GM19324 (cell line): ENCODE measurements around the gene GTF2IRD1.
"Not testable (repeated sequence)": the region's sequence is repeated elsewhere in the genome, so short reads cannot be mapped to it uniquely, and the experiment has no call there.

Source experiments
- ATAC-seq: cut with Tn5 transposase; IDR thresholded peaks from one replicate; pipeline ENCODE4 v1.9.1; 2021; ENCODE audit warnings: mild to moderate bottlenecking, moderate library complexity; ENCODE audit not compliant: unreplicated experiment, low FRiP score

GTF2IRD1 gene, protein sequence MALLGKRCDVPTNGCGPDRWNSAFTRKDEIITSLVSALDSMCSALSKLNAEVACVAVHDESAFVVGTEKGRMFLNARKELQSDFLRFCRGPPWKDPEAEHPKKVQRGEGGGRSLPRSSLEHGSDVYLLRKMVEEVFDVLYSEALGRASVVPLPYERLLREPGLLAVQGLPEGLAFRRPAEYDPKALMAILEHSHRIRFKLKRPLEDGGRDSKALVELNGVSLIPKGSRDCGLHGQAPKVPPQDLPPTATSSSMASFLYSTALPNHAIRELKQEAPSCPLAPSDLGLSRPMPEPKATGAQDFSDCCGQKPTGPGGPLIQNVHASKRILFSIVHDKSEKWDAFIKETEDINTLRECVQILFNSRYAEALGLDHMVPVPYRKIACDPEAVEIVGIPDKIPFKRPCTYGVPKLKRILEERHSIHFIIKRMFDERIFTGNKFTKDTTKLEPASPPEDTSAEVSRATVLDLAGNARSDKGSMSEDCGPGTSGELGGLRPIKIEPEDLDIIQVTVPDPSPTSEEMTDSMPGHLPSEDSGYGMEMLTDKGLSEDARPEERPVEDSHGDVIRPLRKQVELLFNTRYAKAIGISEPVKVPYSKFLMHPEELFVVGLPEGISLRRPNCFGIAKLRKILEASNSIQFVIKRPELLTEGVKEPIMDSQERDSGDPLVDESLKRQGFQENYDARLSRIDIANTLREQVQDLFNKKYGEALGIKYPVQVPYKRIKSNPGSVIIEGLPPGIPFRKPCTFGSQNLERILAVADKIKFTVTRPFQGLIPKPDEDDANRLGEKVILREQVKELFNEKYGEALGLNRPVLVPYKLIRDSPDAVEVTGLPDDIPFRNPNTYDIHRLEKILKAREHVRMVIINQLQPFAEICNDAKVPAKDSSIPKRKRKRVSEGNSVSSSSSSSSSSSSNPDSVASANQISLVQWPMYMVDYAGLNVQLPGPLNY

DNA sequence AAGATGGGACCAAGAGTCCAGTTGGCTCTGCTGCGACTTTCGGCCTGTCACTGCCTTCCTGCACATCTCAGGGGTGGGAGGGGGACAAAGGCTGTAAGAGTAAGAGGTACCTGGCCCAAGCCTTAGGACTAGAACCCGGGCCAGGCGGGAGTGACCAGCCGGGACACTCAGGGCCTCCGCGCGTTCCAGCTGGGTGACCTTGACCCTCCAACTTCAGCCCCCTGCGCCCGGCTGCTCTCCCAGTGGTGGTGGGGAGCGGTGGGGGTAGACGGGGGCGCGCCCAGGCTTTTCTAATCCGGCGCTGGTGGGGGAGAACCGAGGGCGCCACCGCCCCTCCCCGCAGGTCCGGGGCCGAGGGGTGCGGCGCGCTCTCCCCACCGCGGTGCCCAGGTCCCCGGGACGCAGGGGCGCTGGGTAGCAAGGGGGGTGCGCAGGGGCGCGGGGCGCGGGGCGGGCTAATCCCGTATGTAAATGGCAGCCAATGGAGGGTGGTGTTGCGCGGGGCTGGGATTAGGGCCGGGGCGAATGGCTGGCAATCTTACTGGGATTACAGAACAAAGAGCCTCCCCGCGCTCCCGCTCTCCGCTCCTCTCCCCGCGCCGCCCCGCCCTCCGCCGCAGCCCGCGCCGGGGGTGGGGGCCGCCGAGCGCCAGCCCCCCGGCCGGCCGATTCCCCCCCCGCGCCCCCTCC, at the start of gene GTF2IRD1:
Gene GTF2IRD1 (plus strand): TSS at position 585 of the 690 bp plus-strand sequence. CDS start 54,175 bp downstream, outside the sequence.
- ATAC-seq: no peak

GRCh38 chr7:74404388-74404700, 49.4 kb upstream of the GTF2IRD1 start:
- ATAC-seq: no peak

- no peak for ATAC-seq
Observed at GRCh38 chr7:74404741-74405140, 49.0 kb upstream of the GTF2IRD1 start.

DNA sequence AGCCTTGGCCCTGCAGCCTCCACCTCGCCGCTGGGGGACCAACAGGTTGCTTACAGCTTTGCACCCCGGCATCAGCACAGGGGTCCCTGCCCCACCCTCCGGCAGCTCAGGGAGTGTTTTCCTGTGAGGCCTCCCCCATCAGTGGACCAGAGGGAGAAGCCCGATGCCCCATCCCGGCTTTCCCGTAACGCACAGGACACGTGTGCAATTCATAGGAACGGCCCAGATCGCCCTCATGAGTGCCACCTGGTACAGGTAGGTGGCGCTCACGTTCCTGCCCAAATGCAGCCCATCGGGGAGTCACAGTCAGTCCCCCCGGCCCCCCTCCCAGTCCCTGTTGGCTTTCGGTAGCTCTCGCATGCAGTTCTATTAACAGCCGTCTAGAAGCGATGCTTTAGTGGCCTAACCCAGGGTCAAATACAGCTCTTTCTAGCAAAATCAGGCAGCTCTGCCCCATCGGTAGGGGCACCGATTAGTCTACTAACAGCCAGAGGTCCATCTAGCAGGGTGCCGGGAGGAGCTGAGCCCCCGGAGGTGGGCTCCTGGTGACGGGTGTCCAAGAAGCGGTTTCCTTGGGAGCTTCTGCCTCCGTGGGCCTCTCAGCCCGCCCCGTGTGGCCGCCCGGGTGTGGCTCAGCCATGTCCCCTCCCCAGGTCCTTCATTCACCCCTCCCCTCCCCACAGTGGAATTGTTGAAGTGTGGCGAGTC, 48.4 kb upstream of the GTF2IRD1 start:
- ATAC-seq: no peak

GRCh38 chr7:74405899-74406512, 47.7 kb upstream of the GTF2IRD1 start:
- no peak for ATAC-seq

- no peak for ATAC-seq
Observed at GRCh38 chr7:74407958-74408357, 45.7 kb upstream of the GTF2IRD1 start.

- no peak for ATAC-seq
Observed at GRCh38 chr7:74409571-74409970, 44.1 kb upstream of the GTF2IRD1 start.

DNA sequence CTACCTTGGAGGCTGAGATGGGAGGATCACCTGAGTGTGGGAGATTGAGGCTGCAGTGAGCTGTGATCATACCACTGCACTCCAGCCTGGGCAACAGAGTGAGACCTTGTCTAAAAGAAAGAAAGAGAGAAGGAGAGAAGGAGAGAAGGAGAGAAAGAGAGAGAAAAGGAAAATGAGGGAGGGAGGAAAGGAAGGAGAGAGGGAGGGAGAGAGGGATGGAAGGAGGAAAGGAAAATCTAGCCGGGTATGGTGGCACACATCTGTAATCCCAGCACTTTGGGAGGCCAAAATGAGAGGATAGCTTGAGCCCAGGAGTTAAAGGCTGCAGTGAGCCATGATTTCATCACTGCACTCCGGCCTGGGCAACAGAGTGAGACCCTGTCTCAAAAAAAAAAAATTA, 42.9 kb upstream of the GTF2IRD1 start:
- ATAC-seq: no peak

- not testable (repeated sequence) for ATAC-seq
Observed at GRCh38 chr7:74411571-74411970, 42.1 kb upstream of the GTF2IRD1 start.

DNA sequence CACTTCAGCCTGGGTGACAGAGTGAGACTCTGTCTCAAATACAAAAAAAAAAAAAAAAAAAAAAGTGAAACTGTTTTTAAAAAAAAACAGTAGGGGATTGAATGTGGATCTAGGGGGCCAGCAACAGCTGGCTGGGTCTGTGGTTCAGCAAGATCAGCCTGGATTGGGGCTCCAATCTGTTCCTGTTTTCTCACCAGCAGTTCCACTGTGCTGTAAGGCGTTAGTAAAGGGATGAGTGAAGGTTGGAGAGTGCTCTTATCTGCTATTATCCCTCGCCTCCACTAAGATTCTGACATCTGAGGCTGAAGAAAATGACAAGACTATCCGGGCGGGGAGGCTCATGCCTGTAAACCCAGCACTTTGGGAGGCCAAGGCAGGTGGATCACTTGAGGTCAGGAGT, 41.6 kb upstream of the GTF2IRD1 start:
- no peak for ATAC-seq

GRCh38 chr7:74412603-74413002, 41.1 kb upstream of the GTF2IRD1 start:
- no peak for ATAC-seq

GRCh38 chr7:74414595-74415333, 38.9 kb upstream of the GTF2IRD1 start:
- not testable (repeated sequence) for ATAC-seq

- no peak for ATAC-seq
Observed at GRCh38 chr7:74417419-74417971, 36.2 kb upstream of the GTF2IRD1 start.

DNA sequence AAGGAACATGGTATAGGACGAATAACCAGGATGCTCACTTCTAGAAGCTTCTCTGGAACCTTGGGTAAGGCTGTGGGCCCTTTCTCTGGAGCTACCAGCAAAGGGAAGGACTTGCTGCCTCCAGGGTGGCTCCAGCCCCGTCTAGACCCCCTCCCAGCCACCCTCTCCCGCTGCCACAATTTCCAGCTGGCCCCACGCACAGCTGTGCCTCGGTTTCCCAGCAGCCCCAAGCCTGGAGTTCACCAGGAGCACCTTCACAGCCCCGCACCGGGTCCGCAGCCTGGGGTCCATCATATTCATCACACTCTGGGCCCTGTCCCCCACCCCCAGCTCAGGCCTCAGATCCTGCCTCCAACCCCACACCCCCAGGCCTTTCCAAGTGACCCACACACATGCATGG, 35.6 kb upstream of the GTF2IRD1 start:
- ATAC-seq: no peak

GRCh38 chr7:74418538-74418937, 35.2 kb upstream of the GTF2IRD1 start:
- no peak for ATAC-seq

GRCh38 chr7:74419232-74419631, 34.5 kb upstream of the GTF2IRD1 start:
- ATAC-seq: not testable (repeated sequence)

- no peak for ATAC-seq
Observed at GRCh38 chr7:74420006-74420405, 33.7 kb upstream of the GTF2IRD1 start.

DNA sequence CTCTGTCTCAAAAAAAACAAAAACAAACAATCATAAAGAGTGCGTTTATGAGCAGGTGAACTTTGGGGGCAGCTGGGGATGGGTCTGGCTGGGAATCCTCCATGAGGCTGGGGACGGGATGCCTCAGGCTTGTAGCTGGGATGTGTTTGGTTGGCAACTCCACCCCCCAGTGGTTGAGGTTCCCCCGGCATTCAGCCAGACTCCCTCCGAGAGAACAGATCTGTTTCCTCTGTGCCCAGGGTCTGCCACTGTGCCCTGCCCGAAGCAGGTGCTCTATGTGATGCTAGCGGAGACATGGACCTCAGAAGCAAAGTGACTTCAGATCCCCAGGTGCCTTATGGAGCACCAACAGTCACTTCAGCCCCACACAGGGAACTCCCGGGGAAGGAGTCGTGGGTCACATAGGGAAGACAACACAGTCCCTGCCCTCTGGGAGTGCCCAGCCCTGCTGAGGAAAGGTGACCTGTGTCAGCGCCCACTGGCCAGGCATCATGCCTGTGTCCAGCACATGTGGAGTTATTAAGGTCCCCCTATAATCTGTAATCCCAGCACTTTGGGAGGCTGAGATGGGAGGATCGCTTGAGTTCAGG, 29.3 kb upstream of the GTF2IRD1 start:
- no peak for ATAC-seq

DNA sequence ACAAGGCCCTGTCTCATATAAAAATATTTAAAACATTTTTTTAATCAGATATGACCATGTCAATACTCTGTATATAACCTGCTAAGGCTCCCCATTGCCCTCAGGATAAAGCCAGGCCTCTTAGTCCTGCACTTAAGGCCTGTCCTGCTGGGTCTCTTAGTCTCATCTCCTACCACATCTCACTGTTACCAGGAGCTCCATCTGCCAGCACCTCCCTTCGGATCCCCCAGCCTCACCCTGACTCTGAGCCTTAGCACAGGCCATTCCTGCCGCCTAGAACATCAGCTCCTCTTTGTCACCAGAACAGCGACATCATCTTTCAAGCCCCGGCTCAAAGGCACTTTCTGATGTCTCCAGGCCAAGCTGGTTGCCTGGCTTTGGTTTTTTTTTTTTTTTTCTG, 25.7 kb upstream of the GTF2IRD1 start:
- no peak for ATAC-seq
